Stomach (tissue), 4 donors: ENCODE data around the gene SMAD4.

Experiments used
- CTCF ChIP-seq, 7 experiments: fragments of 450-650 bp in 4 of 7; fragments of 200-600 bp in 3 of 7; sonication (generic) in 3 of 7; IDR thresholded peaks; one replicate each; pipeline ENCODE4 v1.5.1; 2016 to 2019; ENCODE audit warnings: antibody characterized with exemption in 7 of 7, control low read depth in 2 of 7, mild to moderate bottlenecking in 1 of 7
- EP300 ChIP-seq: sonication (generic); formaldehyde crosslinking; IDR thresholded peaks from one replicate; pipeline ENCODE4 v1.6.1; 2017; ENCODE audit warnings: antibody characterized with exemption
- POLR2A ChIP-seq, 4 donors: fragments of 450-650 bp; IDR thresholded peaks; one replicate each; pipeline ENCODE4 v1.6.1; 2016; ENCODE audit warnings: antibody characterized with exemption in 4 of 4, control low read depth in 2 of 4, mild to moderate bottlenecking in 1 of 4, moderate library complexity in 1 of 4
- POLR2AphosphoS5 ChIP-seq, 3 donors: sonication (generic); formaldehyde crosslinking; IDR thresholded peaks; one replicate each; pipeline ENCODE4 v1.6.1; 2016; ENCODE audit warnings: antibody characterized with exemption in 3 of 3

GRCh38 chr18:51070545-51070944, 40.5 kb downstream of the SMAD4 start:
- no peak for TF ChIP-seq CTCF (IDR thresholded peaks at IDR 0.05)
- TF ChIP-seq POLR2A (IDR thresholded peaks at IDR 0.05) = no peak
- TF ChIP-seq POLR2AphosphoS5 (IDR thresholded peaks at IDR 0.05) = no peak
- no peak for TF ChIP-seq EP300
